HG03139 (cell line): ENCODE measurements around the gene RTN4RL2.
A peak's percentile ranks its signal among the peaks of the same experiment; 100 is the strongest.

ENCODE experiments used
- ATAC-seq: cut with Tn5 transposase; IDR thresholded peaks from one replicate; pipeline ENCODE4 v1.9.1; 2021; ENCODE audit not compliant: unreplicated experiment

Gene RTN4RL2

GRCh38 chr11:57461841-57462489 lies 1.6 kb downstream of the RTN4RL2 start:
- ATAC-seq, result no peak

GRCh38 chr11:57462597-57462996 lies 2.3 kb downstream of the RTN4RL2 start:
- ATAC-seq, result no peak

GRCh38 chr11:57463671-57464538 lies 3.6 kb downstream of the RTN4RL2 start:
- ATAC-seq, result no peak

GRCh38 chr11:57464539-57465181 lies 4.3 kb downstream of the RTN4RL2 start:
- ATAC-seq, result no peak

- no peak for ATAC-seq
Measured at GRCh38 chr11:57466680-57467079, 6.4 kb downstream of the RTN4RL2 start.

GRCh38 chr11:57467508-57468157 lies 7.3 kb downstream of the RTN4RL2 start:
- ATAC-seq, result no peak

- no peak for ATAC-seq
Measured at GRCh38 chr11:57468276-57468675, 7.9 kb downstream of the RTN4RL2 start.

- ATAC-seq, result no peak
Measured at GRCh38 chr11:57469268-57469667, 8.9 kb downstream of the RTN4RL2 start.

GRCh38 chr11:57471496-57471895 lies 11.2 kb downstream of the RTN4RL2 start:
- ATAC-seq, result no peak

GRCh38 chr11:57473285-57473841 lies 13.0 kb downstream of the RTN4RL2 start:
- no peak for ATAC-seq

- peak; percentile 44 for ATAC-seq
Measured at GRCh38 chr11:57474017-57474802, 13.9 kb downstream of the RTN4RL2 start.

- ATAC-seq, result no peak
Measured at GRCh38 chr11:57474803-57475115, 14.4 kb downstream of the RTN4RL2 start.

GRCh38 chr11:57475191-57475590 lies 14.9 kb downstream of the RTN4RL2 start:
- ATAC-seq, result no peak

GRCh38 chr11:57475671-57476046 lies 15.3 kb downstream of the RTN4RL2 start:
- ATAC-seq, result no peak

GRCh38 chr11:57476047-57476756 lies 15.9 kb downstream of the RTN4RL2 start:
- ATAC-seq, result peak; percentile 23

GRCh38 chr11:57476757-57477506 lies 16.6 kb downstream of the RTN4RL2 start:
- ATAC-seq, result peak; percentile 38

- no peak for ATAC-seq
Measured at GRCh38 chr11:57477507-57478189, 17.3 kb downstream of the RTN4RL2 start.

- ATAC-seq, result no peak
Measured at GRCh38 chr11:57479021-57479663, 18.8 kb downstream of the RTN4RL2 start.
